HG02678 (cell line): ENCODE measurements around the gene RAET1L.
A peak's percentile ranks its signal among the peaks of the same experiment; 100 is the strongest.
"Not testable (repeated sequence)": the region's sequence is repeated elsewhere in the genome, so short reads cannot be mapped to it uniquely, and the experiment has no call there.

Source experiments
- ATAC-seq: cut with Tn5 transposase; IDR thresholded peaks from one replicate; pipeline ENCODE4 v1.9.1; 2021; ENCODE audit warnings: mild to moderate bottlenecking, moderate library complexity; ENCODE audit not compliant: unreplicated experiment

Gene RAET1L

DNA sequence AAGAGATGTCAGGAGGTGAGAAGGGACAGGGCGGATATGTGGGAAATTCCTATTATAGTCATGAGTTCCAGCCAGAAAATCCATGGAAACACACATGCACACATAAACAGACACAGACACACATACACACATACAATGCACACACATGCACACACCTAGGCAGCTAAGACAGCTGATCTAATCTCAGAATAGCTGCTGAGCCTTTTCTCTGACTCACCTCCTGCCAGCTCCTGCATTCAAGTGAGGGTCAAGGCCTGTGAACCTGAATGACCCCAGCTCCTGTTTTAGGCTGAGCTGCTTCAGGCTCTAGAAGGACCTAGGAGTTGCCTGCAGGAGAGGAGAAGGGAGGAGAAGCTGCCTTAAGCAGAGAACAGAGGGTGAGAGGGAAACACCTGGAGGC lies 21.6 kb upstream of the RAET1L start:
- ATAC-seq, result no peak

DNA sequence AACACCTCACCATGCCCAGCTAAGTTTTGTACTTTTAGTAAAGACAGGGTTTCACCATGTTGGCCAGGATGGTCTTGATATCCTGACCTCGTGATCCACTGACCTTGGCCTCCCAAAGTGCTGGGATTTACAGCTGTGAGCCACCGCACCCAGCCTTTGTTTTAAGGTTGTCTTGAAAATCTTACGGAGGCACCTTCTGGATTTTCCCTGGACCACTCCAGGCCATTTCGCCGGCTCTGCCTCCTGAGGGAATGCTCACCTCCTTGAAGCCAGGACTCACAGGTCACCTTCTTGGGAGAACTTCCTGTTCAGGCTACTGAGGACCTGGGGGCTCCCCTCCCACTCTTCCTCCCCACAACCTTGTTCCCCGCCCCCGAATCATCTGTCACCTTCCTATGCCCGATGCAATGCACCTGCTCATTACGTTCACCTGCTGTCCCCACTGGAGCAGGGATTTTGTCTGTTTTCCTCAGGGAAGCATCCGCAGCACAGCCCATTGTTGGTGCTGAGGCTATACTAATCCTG lies 19.4 kb upstream of the RAET1L start:
- no peak for ATAC-seq

DNA sequence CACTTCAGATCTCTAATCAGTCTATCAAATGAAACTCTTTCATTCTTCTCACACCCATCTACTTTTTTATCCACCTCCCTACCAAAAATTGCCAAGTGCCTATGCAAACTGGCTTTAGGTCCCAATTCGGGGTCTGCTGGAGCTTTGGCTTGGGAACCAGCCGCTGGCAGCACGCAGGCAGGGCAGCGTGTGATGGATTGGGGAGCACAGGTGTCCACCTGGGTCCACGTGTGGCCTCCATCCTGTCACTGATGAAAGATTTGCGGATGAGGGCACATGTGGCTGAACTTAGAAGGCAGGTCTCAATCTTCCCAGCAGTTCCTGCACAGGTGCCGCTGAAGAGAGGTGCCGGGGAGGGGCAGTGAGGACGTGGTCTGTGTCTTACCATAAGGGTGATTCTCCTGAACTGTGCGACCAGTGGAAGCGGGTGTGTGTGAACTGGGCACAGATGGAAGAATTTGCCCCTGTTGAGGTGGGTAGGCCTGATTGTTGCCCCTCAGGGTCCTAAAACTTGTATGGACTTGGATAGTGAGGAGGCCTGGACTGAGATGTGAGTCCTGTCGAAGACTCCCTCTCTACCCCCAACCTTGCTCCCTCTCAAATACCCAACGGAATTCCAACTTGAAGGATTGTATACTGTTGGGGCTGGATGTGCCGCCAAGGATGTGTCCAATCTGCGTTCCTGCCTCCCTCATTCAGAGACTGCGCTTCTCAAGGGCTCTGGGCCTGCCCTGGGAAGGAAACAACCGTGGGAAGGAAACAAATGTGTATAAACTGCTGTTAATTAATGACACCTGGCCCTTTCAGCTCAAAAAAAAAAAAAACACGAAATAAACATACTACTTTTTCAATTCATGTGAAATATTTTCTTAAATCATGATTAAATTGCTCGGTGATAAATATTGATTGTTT lies 18.4 kb upstream of the RAET1L start:
- no peak for ATAC-seq

DNA sequence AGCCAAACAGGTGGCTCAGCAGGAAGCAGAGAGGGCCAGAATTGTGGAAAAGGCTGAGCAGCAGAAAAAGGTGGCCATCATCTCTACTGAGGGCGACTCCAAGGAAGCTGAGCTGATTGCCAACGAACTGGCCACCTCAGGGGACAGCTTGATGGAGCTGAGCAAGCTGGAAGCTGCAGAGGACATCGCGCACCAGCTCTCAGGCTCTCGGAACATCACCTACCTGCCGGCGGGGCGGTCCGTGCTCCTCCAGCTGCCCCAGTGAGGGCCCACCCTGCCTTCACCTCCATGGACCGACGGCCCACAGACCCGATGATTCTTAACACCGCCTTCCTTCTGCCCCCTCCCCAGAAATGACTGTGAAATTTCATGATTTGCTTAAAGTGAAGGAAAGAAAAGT lies 17.8 kb upstream of the RAET1L start:
- ATAC-seq, result no peak

DNA sequence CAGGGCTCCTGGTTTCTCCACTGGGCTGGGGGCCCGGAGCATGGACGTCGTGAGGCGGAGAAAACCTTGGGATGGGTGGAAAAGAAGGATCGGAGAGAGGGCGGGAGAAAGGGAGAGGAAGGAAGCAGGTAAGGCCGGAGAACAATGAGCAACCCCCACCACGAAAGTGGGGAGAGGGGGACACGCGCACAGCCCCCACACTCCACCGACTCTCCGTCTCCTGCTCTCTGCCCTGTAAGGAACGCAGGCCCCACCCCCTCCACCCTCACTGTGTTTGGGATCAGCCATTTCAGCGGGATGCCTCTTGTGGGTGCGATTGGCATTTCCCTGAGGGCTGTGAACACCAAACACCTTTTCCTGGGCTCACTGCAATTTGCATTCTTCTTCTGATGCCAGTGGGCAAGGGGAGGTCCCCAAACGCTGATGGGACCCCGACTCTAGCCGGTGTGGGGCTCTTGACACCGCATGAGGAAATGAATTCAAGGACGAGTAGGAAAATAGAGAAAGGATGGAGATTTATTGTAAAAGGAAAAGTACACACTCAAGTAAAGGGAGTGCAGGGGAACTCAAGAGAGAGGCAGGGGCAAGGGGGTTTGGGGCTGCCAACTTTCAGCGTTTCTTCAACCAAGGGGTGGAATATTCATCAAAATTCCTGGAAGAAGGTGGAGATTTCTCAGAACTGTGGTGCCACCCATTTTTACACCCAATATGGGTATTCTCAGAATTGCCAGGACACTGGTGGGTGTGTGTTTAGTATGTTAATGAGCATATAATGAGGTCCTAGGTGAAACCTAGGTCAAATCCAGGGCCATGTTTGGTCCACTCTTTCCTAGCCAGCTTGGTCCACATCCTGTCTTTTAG lies 13.1 kb upstream of the RAET1L start:
- no peak for ATAC-seq

DNA sequence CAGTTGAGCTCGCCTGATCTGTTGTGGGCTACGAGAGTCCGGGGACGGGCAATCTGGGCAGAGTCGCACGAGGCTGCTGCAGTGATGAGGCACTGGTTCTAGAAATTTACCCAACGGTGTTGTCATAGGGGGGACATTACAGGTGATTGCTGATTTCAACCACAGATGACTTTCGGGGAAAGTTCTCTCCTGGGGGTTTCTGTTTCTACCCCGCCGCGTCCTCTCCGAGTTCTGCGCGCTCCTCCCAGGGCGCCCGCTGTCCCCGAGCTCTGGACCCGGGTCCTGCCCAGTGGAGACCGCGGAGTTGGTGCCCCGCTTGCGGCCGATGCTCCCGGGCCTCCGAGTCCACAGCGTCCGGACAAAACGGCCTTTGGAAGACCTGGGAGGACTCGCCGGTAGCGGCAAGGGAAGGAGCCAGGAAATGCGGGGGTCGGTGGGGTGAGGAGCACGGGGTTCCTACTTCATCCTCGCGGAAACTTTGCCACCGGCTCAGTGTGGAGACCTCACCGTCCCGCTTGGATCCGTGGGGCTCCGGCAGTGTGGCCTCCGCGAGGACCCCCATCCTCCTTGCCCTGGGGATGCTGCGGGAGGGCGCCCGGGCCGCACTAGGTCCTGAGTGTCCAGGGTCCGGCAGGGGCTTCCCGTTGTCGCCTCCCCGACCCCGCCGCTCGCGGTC lies 12.3 kb upstream of the RAET1L start:
- no peak for ATAC-seq

DNA sequence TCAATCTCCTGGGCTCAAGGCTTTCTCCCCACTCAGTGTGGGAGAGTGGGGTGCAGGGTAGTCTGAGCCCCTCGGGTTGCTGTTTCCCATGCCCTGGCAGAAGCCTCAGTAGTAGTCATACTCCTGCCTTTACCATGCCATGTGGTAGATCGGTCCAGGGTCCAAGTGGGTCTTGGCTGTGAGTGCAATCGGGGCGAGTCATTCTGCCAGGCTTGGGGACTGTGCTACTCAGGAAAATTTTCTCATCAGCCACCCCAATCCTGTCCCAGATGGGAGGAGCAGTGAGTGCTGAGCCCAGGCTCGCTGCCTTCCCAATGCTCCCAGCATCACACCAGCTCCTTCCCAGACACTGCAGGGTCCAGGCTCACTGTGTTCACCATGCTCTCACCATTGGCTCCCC lies 10.7 kb upstream of the RAET1L start:
- ATAC-seq, result no peak

DNA sequence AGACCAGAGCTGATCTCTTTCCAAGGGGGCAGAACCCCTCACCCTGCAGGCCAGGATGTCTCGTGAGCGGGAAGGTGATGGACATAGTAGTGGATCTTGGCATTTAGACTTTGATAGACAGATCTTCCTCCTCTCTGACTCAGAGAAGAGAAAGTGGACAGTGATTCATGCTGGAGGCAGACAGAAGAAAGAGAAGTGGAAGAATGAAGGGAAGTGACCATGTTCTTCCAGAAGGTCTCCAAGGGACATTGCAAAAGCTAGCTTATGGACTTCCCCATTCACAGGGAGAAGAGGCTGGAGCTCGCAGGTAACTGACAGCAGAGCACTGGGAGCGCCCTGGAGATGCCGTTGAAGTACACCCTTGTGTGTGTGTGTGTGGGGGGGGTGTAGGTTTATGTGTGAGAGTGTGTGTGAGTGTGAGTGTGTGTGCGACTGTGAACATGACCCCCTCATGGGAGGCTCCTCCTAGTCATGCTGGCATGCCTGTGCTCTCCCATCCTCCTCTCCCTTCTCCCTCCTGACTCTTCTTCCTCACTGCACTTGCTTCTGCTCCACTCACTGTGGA lies 8.0 kb upstream of the RAET1L start:
- no peak for ATAC-seq

DNA sequence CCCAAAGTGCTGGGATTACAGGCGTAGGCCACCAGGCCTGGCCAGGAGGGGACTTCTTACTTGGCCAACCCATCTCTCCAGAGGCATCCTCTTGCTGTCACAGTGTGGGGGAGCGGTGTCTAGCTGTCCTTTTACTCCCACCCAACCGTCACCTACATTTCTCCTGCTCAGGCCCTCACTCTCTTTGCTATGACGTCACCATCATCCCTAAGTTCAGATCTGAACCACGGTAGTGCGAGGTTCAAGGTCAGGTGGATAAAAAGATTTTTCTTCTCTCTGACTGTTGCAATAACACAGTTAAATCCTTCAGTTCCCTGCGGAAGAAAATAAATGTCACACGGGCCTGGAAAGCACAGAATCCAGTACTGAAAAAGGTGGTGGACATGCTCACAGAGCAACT lies 7.3 kb upstream of the RAET1L start:
- no peak for ATAC-seq

DNA sequence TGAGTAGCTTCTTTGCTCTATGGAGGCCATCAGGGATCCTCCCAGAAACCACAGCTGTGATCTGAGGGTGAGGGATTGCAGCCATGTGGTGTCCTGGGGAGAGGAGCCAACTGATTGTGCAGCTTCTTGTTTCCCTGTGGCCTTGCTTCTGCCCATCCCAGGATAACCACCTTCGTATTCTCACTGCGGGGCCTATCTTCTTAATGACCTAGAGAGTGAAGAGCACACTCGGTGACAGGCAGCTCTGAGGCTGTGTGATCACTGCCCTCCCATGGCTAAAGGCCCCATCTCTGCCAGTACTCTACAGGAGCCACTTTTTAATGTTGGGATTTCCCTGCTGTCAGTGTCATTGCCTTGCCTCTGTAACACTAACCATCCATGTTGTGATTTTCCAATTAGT lies 5.3 kb upstream of the RAET1L start:
- no peak for ATAC-seq

DNA sequence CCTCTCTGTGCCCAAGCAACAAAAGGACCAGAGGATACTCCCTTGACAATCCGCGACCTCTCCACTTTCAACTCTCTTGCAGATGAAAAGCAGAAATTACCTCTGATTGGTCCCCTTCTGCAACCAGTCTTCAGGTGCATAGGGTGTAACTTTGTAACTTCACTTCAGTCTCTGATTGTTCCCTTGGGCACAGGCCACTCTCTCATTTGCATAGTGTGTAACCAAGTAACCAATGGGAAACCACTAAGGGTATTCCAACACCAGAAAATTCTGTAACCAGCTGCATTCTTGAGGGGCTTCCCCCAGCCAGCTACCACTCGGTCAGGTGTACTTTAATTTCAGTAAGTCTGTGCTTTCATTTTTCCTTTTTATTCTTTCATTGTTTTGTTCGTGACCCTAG lies 4.4 kb upstream of the RAET1L start:
- ATAC-seq, result peak; percentile 53

DNA sequence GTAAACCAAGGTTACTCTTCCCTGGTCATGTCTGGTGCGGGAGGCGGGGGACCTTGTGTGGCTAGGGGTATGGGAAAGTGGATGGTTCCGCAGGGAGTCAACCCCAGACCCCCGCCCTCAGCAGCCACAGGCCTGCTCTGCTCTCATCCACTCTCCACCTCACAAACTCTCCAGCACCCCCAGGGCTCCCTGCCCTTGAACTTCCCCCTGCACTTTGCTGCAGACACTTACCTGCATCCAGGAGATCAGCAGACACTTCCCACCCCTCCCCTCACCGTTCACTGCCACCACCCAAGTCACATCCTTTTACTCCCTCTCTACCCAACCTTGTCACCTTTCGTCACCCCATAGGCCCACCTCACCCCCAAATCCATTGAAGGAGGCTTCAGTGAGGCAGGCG lies 3.9 kb upstream of the RAET1L start:
- no peak for ATAC-seq

DNA sequence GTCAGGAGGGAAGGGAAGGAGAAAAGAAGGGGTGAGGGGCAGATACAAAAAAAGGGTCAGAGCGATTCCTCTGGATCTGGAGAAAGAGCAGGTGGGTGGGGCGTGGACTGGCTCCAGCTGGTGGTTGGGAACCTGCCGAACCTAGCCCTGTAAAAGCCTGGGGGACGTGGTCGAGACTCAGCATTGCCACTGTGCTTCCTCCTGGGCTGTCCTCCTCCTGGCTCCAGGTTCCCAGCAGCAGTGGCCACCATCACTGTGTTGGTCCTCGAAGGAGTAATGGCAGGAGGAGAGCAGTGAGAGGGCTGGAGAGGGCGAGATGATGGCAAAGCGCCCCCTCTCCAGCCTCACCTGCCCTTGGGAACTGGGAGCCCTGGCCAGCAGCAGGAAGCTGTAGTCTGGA lies 3.5 kb upstream of the RAET1L start:
- no peak for ATAC-seq

DNA sequence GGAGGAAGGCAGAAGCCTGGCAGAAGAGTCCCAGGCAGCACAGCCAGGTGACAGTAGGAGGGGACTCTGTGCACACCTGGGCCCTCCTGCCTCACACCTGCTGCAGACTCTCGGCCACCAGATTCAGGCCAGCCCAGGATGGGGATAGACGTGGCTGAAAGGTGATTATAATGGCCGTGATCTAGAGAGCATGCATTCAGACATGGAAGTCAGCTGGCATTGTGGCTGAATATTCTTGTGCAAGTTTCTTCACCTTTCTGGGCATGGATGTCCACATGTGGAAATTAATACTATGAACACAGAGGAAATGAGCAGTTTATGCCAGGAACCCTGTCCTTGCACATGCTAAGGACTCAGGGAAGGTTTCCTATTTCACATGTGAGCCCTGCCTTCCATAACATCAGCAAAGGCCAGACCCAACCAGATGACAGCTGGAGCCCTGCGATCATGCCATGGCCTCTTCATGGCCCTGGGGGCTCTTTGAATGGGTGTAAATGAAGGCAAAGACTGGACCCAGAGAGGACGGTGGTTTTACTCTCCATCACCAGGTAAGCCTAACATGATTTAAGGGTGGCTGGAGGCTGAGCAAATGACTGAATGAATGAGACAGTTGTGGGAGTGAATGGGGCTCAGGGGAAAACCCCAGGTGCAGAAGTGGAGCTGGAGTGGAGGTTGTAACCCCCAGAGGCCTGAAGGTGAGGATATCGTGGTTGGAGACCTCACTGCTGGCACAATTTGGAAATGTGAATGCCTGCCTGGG lies 2.7 kb upstream of the RAET1L start:
- ATAC-seq, result no peak

DNA sequence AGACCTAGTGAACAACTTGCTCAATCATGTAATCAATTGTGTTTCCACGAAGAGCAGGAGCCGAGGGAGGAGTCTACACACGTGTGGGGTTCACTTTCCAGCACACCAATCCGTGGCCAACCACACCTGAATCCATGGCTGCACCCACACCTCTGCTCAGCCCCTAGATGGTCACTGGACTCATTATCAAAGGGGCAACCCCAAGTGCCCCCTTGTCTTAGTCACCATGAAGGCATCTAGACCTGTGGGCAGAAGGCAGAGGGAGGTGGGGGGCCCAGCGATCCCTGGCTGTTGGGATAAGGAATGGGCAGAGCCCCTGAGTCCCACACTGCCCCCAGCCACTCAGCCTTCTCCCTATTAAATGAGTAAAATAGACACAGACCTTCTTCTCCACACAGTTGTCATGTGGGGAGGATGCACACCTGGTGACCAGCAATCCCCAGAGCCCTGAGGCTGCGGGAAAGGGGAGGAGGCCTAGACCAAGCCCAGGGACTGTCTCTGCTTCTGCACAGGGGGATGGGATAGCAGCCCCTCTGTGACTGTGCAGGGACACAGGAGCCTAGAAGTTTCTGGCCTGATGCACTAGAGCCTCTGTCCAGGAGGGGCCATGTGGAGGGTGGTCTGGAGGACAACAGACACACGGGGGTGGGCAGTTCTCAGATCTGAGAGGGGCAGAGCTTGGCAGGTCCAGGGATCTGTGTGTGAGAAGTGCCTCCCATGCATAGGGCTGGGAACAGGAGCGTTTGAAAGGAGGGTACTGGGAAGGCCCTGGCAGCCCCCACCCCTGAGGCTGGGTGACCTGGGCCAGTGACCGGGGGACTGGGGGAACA lies 1.9 kb upstream of the RAET1L start:
- no peak for ATAC-seq

DNA sequence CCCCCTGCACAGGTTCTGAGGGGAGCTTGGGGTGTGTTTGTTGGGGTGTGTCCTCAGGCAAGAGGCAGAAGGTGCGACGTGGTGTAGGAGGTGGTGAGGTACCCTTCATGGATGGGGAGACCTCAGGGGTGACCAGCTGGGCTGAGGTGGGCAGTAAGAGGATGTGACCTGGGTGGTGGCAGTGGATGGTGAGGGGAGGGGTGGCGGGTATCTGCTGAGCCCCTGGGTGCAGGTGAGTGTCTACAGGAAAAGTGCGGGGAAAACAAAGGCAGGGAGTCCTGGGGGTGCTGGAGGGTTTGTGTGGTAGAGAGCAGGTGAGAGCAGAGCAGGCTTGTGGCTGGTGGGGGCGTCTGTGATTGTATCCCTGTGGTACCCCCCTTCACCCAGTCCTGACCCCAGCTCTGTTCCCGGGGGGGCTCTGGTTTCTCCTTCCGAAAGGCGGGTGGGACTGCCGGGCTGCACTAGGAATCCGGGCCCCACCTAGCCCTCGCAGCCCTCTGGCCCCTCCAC lies 631 bp downstream of the RAET1L start:
- no peak for ATAC-seq

DNA sequence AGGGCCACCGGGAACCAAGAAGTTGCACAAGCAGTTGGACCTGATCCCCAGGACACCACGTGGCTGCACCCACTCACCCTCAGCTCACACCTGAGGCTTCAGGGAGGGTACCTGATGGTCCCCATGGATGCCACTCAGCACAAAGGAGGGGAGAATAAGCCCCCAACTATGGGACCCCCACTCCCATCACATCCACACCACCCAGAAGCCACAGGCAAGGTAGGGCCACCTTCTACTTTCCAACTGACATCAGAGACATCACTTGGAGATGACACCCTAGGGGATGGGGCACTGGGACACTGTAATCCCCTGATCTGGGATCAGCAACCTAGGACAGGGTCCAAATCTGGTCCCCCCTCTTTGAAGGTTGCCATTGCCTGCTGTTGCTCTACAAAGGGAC lies 1.3 kb downstream of the RAET1L start:
- not testable (repeated sequence) for ATAC-seq

DNA sequence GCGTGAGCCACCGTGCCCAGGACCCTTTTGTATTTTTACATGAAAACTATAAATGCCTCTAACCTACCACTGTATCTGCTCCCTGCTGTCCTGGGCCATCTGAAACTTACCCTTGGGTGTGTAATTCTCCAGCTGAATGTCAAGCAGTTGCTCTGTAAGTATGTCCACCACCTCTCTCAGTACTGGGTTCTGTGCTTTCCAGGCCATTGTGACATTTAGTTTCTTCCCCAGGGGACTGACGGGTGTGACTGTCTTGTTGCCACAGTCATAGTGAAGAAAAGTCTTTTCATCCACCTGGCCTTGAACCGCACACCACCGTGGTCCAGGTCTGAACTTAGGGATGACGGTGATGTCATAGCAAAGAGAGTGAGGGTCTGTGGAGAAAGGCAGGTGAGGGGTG lies 3.5 kb downstream of the RAET1L start:
- not testable (repeated sequence) for ATAC-seq
